HUES64 (cell line): Measurements from ENCODE around the gene GOLGA8S.
"Not testable (repeated sequence)": the region's sequence is repeated elsewhere in the genome, so short reads cannot be mapped to it uniquely, and the experiment has no call there.

Source experiments
- H3K27ac ChIP-seq: 2 replicates; pipeline ENCODE4 v1.7.0; 2013; ENCODE audit warnings: low read depth, low read length, inconsistent platforms
- H3K27me3 ChIP-seq: 2 replicates; pipeline ENCODE4 v1.6.1; 2013; ENCODE audit warnings: mild to moderate bottlenecking, low read length; ENCODE audit not compliant: insufficient read depth
- H3K36me3 ChIP-seq: 2 replicates; pipeline ENCODE4 v1.6.1; 2013; ENCODE audit warnings: mild to moderate bottlenecking, low read length; ENCODE audit not compliant: insufficient read depth
- H3K4me1 ChIP-seq: 2 replicates; pipeline ENCODE4 v1.6.1; 2013; ENCODE audit warnings: mild to moderate bottlenecking, low read length, moderate library complexity; ENCODE audit not compliant: insufficient read depth
- H3K4me3 ChIP-seq: 2 replicates; pipeline ENCODE4 v1.5.1; 2013; ENCODE audit warnings: mild to moderate bottlenecking, low read length, moderate library complexity
- H3K9ac ChIP-seq: 2 replicates; pipeline ENCODE4 v1.6.1; 2013; ENCODE audit warnings: mild to moderate bottlenecking, low read depth, low read length
- H3K9me3 ChIP-seq: 2 replicates; pipeline ENCODE4 v1.6.1; 2013; ENCODE audit warnings: low read depth, low read length; ENCODE audit not compliant: insufficient read depth
- WGBS: fragments of 150-250, 120-280 bp; methylation state at CpG from one replicate; pipeline ENCODE4 v1.1.7; 2013; ENCODE audit warnings: missing lambda C conversion rate; 5-methylcytosine and 5-hydroxymethylcytosine counted together

Gene GOLGA8S

GRCh38 chr15:23374226-23374625, 19.7 kb downstream of the GOLGA8S start:
- not testable (repeated sequence) for H3K4me1 ChIP-seq, H3K27me3 ChIP-seq, H3K36me3 ChIP-seq, H3K4me3 ChIP-seq, H3K27ac ChIP-seq, H3K9ac ChIP-seq
- peaks cover 12% of the 10 kb centered on the region; the same call in 1 of the 2 replicates for H3K9me3 ChIP-seq
- WGBS, result 93% methylated on average over 11 of the region's 11 CpGs

DNA sequence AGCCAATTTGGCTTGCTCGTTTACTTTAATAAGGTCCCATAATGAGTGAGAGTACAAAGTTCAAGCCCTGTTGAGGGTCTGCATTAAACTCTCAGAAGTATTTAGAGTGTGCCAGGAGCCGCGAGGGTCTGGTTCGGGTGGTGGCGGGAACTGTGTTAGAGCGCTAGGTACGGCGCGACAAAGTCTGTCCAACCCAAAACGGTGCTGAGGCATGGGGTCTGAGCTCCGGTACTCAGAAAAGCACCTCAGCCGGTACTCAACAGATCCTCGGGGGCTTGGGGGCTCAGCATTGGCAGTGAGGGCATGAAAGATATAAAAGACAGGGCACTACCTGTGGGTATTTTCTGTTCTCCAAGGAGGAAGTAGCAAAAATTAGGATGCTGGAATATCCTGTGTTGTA, 24.4 kb downstream of the GOLGA8S start:
- 93% methylated on average over 13 of the region's 13 CpGs for WGBS
- H3K9ac ChIP-seq, result not testable (repeated sequence)

DNA sequence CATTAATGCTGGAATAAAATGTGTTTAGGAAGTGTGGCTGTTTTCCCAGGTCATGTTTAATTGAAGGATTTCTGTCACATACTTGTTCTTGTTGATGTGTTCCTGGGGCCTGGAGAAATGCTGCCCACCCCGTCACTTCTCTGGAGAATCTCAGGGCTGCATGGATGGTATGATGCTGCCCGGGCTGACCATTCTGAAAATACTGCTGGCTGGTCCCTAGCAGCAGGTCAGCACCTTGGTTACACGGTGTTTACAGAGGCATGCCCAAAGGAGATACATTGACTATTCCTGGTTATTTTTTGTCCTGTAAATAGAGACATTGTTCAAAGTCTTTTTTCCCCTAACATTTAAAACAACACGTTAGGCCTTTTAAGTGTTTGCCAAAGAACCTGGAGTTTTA, 26.2 kb downstream of the GOLGA8S start:
- WGBS, result 66% methylated on average over 4 of the region's 4 CpGs
- peaks cover 17% of the 10 kb centered on the region for H3K9me3 ChIP-seq
- H3K4me3 ChIP-seq, H3K9ac ChIP-seq, H3K4me1 ChIP-seq, H3K27ac ChIP-seq, H3K36me3 ChIP-seq, H3K27me3 ChIP-seq: not testable (repeated sequence)

More for the DNA sequence above, 24.4 kb downstream of the GOLGA8S start:
- not testable (repeated sequence) for H3K27ac ChIP-seq, H3K4me1 ChIP-seq, H3K27me3 ChIP-seq, H3K4me3 ChIP-seq, H3K36me3 ChIP-seq
- H3K9me3 ChIP-seq, result peaks cover 13% of the 10 kb centered on the region

DNA sequence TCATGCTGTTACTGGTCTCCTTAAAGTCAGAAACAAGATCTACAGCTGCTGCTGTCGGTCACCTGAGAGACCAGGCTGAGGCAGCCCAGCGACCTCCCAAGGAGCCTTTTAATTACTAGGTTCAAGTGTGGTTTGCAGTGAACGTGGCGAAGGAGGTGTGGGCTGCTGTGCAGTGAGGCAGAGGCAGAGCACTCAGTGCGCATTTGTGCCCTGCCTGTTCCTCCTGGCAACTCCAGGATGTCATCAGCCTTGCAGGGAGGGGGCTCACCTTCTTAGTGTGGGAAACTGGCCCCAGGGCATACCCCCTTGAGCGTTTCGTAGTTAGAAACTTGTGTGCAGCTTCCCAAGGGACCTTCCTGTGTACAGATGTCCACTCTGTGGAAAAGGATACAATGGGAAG, 26.6 kb downstream of the GOLGA8S start:
- 63% methylated on average over 7 of the region's 7 CpGs for WGBS
- H3K4me1 ChIP-seq, H3K4me3 ChIP-seq, H3K36me3 ChIP-seq, H3K27me3 ChIP-seq, H3K9ac ChIP-seq, H3K27ac ChIP-seq: not testable (repeated sequence)
- H3K9me3 ChIP-seq, result peaks cover 18% of the 10 kb centered on the region

- H3K27ac ChIP-seq, result no peak overlapping the region
- H3K9me3 ChIP-seq, result peaks cover 21% of the 10 kb centered on the region
- H3K9ac ChIP-seq, result no peak overlapping the region
- no peaks in the 10 kb centered on the region for H3K4me1 ChIP-seq
- H3K36me3 ChIP-seq, result no peaks in the 10 kb centered on the region
- no peaks in the 10 kb centered on the region for H3K27me3 ChIP-seq
- no peak overlapping the region for H3K4me3 ChIP-seq
These were observed 29.8 kb downstream of the GOLGA8S start for GRCh38 chr15:23384371-23384770.

- H3K4me1 ChIP-seq, result no peaks in the 10 kb centered on the region
- H3K9ac ChIP-seq, result no peak overlapping the region
- H3K36me3 ChIP-seq, result no peaks in the 10 kb centered on the region
- no peaks in the 10 kb centered on the region for H3K27me3 ChIP-seq
- H3K4me3 ChIP-seq, result no peak overlapping the region
- H3K27ac ChIP-seq, result no peak overlapping the region
- 88% methylated on average over 11 of the region's 11 CpGs for WGBS
- H3K9me3 ChIP-seq, result peaks cover 19% of the 10 kb centered on the region
These were observed 31.4 kb downstream of the GOLGA8S start for GRCh38 chr15:23385886-23386430.

DNA sequence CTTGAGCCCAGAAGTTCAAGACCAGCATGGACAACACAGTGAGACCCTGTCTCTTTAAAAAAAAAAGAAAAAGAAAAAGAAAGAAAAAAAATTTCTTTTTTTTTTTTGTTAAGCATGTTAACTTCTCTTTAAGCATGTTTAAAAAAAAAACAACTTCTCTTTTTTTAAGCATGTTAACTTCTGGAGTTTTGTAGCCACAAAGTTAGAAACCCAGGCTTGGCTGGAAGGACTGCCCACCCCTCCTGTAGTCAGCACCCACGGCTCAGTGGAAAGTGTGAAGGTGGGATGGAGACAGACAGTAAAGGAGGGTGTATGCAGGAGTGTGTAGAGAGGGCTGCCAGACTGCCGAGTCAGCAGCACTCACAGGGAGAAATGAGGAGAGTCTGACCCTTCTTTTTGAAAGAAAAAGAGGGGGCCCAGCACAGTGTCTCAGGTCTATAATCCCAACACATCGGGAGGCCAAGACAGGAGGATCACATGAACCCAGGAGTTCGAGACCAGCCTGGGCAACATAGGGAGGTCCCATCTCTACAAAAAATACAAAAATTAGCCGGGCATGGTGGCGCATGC, 33.2 kb downstream of the GOLGA8S start:
- H3K4me3 ChIP-seq, result no peak overlapping the region
- no peaks in the 10 kb centered on the region for H3K27me3 ChIP-seq
- 71% methylated on average over 6 of the region's 6 CpGs for WGBS
- H3K36me3 ChIP-seq, result no peaks in the 10 kb centered on the region
- H3K9me3 ChIP-seq, result peaks cover 21% of the 10 kb centered on the region
- H3K9ac ChIP-seq, result no peak overlapping the region
- H3K27ac ChIP-seq, result no peak overlapping the region
- H3K4me1 ChIP-seq, result no peaks in the 10 kb centered on the region

GRCh38 chr15:23395030-23395692, 40.6 kb downstream of the GOLGA8S start:
- Histone ChIP-seq H3K36me3 (no peaks in the 10 kb centered on the region), H3K9me3 (peaks cover 22% of the 10 kb centered on the region; the same call in 1 of the 2 replicates), H3K4me1 (no peaks in the 10 kb centered on the region), H3K9ac (no peak overlapping the region), H3K27ac (no peak overlapping the region), H3K4me3 (no peak overlapping the region), H3K27me3 (no peaks in the 10 kb centered on the region)
- WGBS, result 73% methylated on average over 14 of the region's 15 CpGs

- Histone ChIP-seq H3K36me3 (no peaks in the 10 kb centered on the region), H3K9ac (no peak overlapping the region), H3K9me3 (peaks cover 22% of the 10 kb centered on the region; the same call in 1 of the 2 replicates), H3K4me3 (no peak overlapping the region), H3K27ac (no peak overlapping the region), H3K27me3 (no peaks in the 10 kb centered on the region), H3K4me1 (no peaks in the 10 kb centered on the region)
- WGBS, result 78% methylated on average over 5 of the region's 5 CpGs
These were observed 41.3 kb downstream of the GOLGA8S start for GRCh38 chr15:23395832-23396231.

GRCh38 chr15:23397779-23398178, 43.2 kb downstream of the GOLGA8S start:
- no peak overlapping the region for H3K27ac ChIP-seq

DNA sequence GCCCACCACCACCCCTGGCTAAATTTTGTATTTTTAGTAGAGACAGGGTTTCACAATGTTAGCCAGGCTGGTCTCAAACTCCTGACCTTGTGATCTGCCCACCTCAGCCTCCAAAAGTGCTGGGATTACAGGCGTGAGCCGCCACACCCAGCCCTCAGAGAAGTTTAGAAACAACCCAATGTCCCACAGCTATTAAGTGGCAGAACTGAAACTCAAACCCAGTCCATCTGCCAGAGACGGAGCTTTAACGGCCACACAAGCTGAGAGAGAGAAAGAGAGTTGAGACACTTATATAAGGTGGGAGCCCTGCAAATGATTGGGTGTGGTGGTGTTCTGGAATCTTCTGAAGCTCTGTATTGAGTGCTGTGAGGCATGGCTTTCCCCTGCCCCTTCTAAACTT, 43.8 kb downstream of the GOLGA8S start:
- not testable (repeated sequence) for H3K4me3 ChIP-seq, H3K27me3 ChIP-seq, H3K27ac ChIP-seq, H3K36me3 ChIP-seq, H3K4me1 ChIP-seq, H3K9ac ChIP-seq
- H3K9me3 ChIP-seq, result peaks cover 23% of the 10 kb centered on the region; the same call in 1 of the 2 replicates
- 89% methylated on average over 4 of the region's 4 CpGs for WGBS

More at GRCh38 chr15:23397779-23398178, 43.2 kb downstream of the GOLGA8S start:
- H3K4me1 ChIP-seq, result no peaks in the 10 kb centered on the region
- H3K27me3 ChIP-seq, result no peaks in the 10 kb centered on the region
- WGBS, result 86% methylated on average over 7 of the region's 7 CpGs
- no peaks in the 10 kb centered on the region for H3K36me3 ChIP-seq
- no peak overlapping the region for H3K9ac ChIP-seq
- peaks cover 23% of the 10 kb centered on the region; the same call in 1 of the 2 replicates for H3K9me3 ChIP-seq
- no peak overlapping the region for H3K4me3 ChIP-seq
